Measurements from ENCODE around the gene FKBP5.
"Not testable (repeated sequence)": the region's sequence is repeated elsewhere in the genome, so short reads cannot be mapped to it uniquely, and the experiment has no call there.

The FKBP5 gene

GRCh38 chr6:35707714-35708407 lies 19.1 kb upstream of the FKBP5 start:
- Histone ChIP-seq H3K4ac (ENCODE audit: low read depth, low read length) (no peak overlapping the region), H3K56ac (ENCODE audit: low read length) (no peak overlapping the region), H3K27ac (ENCODE audit: low read depth, low read length) (no peak overlapping the region), H2BK120ac (ENCODE audit: low read depth, low read length) (no peak overlapping the region), H2BK15ac (replicated peaks; ENCODE audit: low read depth) (no peak overlapping the region), H3K79me1 (ENCODE audit: low read length) (no peaks in the 10 kb centered on the region), H3K4me3 (ENCODE audit: low read length) (no peak overlapping the region), H3K9ac (ENCODE audit: low read length) (no peak overlapping the region), H3K18ac (ENCODE audit: low read length) (no peak overlapping the region), H3K23ac (ENCODE audit: low read length) (no peak overlapping the region), H4K5ac (ENCODE audit: low read length) (no peak overlapping the region), H3K27me3 (ENCODE audit: insufficient read depth, low read length, poor library complexity) (no peaks in the 10 kb centered on the region), H3K36me3 (ENCODE audit: control insufficient read depth, insufficient read depth, low read length) (no peaks in the 10 kb centered on the region), H4K8ac (ENCODE audit: low read depth, low read length) (no peak overlapping the region), H2BK5ac (ENCODE audit: low read length) (no peak overlapping the region), H2AK5ac (ENCODE audit: low read length) (no peak overlapping the region), H3K4me2 (ENCODE audit: low read length) (no peak overlapping the region), H3K79me2 (ENCODE audit: control insufficient read depth, insufficient read depth, low read length) (no peaks in the 10 kb centered on the region), H3K4me1 (ENCODE audit: control insufficient read depth, low read depth, low read length) (no peaks in the 10 kb centered on the region)
- WGBS (ENCODE audit: extremely low coverage, insufficient coverage, low lambda C conversion rate), result no CpG with 5 or more reads among the region's 4 CpGs
- no peak for DNase-seq

GRCh38 chr6:35706468-35706867 lies 17.8 kb upstream of the FKBP5 start:
- H2BK5ac ChIP-seq (ENCODE audit: low read length), result no peak overlapping the region
- no peak overlapping the region for H4K5ac ChIP-seq (ENCODE audit: low read length)
- no peak overlapping the region for H3K27ac ChIP-seq (ENCODE audit: low read depth, low read length)
- H3K18ac ChIP-seq (ENCODE audit: low read length), result no peak overlapping the region
- H3K36me3 ChIP-seq (ENCODE audit: control insufficient read depth, insufficient read depth, low read length), result no peaks in the 10 kb centered on the region
- no peak for DNase-seq
- H2BK120ac ChIP-seq (ENCODE audit: low read depth, low read length), result no peak overlapping the region
- no peaks in the 10 kb centered on the region for H3K79me2 ChIP-seq (ENCODE audit: control insufficient read depth, insufficient read depth, low read length)
- H3K79me1 ChIP-seq (ENCODE audit: low read length), result no peaks in the 10 kb centered on the region
- H3K23ac ChIP-seq (ENCODE audit: low read length), result no peak overlapping the region
- no peaks in the 10 kb centered on the region for H3K27me3 ChIP-seq (ENCODE audit: insufficient read depth, low read length, poor library complexity)
- H2BK15ac ChIP-seq (replicated peaks; ENCODE audit: low read depth), result no peak overlapping the region
- no peak overlapping the region for H4K8ac ChIP-seq (ENCODE audit: low read depth, low read length)
- no peak overlapping the region for H3K4ac ChIP-seq (ENCODE audit: low read depth, low read length)
- no peak overlapping the region for H3K4me3 ChIP-seq (ENCODE audit: low read length)
- no peak overlapping the region for H3K9ac ChIP-seq (ENCODE audit: low read length)
- no CpG with 5 or more reads among the region's 3 CpGs for WGBS (ENCODE audit: extremely low coverage, insufficient coverage, low lambda C conversion rate)
- H2AK5ac ChIP-seq (ENCODE audit: low read length), result no peak overlapping the region
- no peak overlapping the region for H3K56ac ChIP-seq (ENCODE audit: low read length)
- H3K4me2 ChIP-seq (ENCODE audit: low read length), result no peak overlapping the region
- H3K4me1 ChIP-seq (ENCODE audit: control insufficient read depth, low read depth, low read length), result no peaks in the 10 kb centered on the region

- Histone ChIP-seq H3K4me3 (ENCODE audit: low read length) (no peak overlapping the region), H3K56ac (ENCODE audit: low read length) (no peak overlapping the region), H3K79me1 (ENCODE audit: low read length) (no peaks in the 10 kb centered on the region), H3K23ac (ENCODE audit: low read length) (no peak overlapping the region), H2AK5ac (ENCODE audit: low read length) (no peak overlapping the region), H3K27me3 (ENCODE audit: insufficient read depth, low read length, poor library complexity) (no peaks in the 10 kb centered on the region), H4K5ac (ENCODE audit: low read length) (no peak overlapping the region), H2BK15ac (replicated peaks; ENCODE audit: low read depth) (no peak overlapping the region), H2BK5ac (ENCODE audit: low read length) (no peak overlapping the region), H3K4me1 (ENCODE audit: control insufficient read depth, low read depth, low read length) (no peaks in the 10 kb centered on the region), H4K8ac (ENCODE audit: low read depth, low read length) (no peak overlapping the region), H3K4ac (ENCODE audit: low read depth, low read length) (no peak overlapping the region), H3K9ac (ENCODE audit: low read length) (no peak overlapping the region), H3K36me3 (ENCODE audit: control insufficient read depth, insufficient read depth, low read length) (no peaks in the 10 kb centered on the region), H3K4me2 (ENCODE audit: low read length) (no peak overlapping the region), H3K27ac (ENCODE audit: low read depth, low read length) (no peak overlapping the region), H3K18ac (ENCODE audit: low read length) (no peak overlapping the region), H3K79me2 (ENCODE audit: control insufficient read depth, insufficient read depth, low read length) (no peaks in the 10 kb centered on the region), H2BK120ac (ENCODE audit: low read depth, low read length) (no peak overlapping the region)
- DNase-seq, result no peak
Measured at GRCh38 chr6:35703554-35703953, 14.8 kb upstream of the FKBP5 start.

- H3K79me2 ChIP-seq (ENCODE audit: control insufficient read depth, insufficient read depth, low read length), result no peaks in the 10 kb centered on the region
- H2BK120ac ChIP-seq (ENCODE audit: low read depth, low read length), result no peak overlapping the region
- H3K27me3 ChIP-seq (ENCODE audit: insufficient read depth, low read length, poor library complexity), result no peaks in the 10 kb centered on the region
- no peaks in the 10 kb centered on the region for H3K4me1 ChIP-seq (ENCODE audit: control insufficient read depth, low read depth, low read length)
- H3K9ac ChIP-seq (ENCODE audit: low read length), result no peak overlapping the region
- H3K4me3 ChIP-seq (ENCODE audit: low read length), result no peak overlapping the region
- H3K79me1 ChIP-seq (ENCODE audit: low read length), result no peaks in the 10 kb centered on the region
- H3K36me3 ChIP-seq (ENCODE audit: control insufficient read depth, insufficient read depth, low read length), result no peaks in the 10 kb centered on the region
- no peak overlapping the region for H3K27ac ChIP-seq (ENCODE audit: low read depth, low read length)
- no peak overlapping the region for H4K5ac ChIP-seq (ENCODE audit: low read length)
- no peak overlapping the region for H2AK5ac ChIP-seq (ENCODE audit: low read length)
- no peak overlapping the region for H4K8ac ChIP-seq (ENCODE audit: low read depth, low read length)
- H2BK15ac ChIP-seq (replicated peaks; ENCODE audit: low read depth), result no peak overlapping the region
- no peak overlapping the region for H3K4me2 ChIP-seq (ENCODE audit: low read length)
- no peak overlapping the region for H3K23ac ChIP-seq (ENCODE audit: low read length)
- no peak overlapping the region for H3K4ac ChIP-seq (ENCODE audit: low read depth, low read length)
- no peak overlapping the region for H2BK5ac ChIP-seq (ENCODE audit: low read length)
- H3K56ac ChIP-seq (ENCODE audit: low read length), result no peak overlapping the region
- no peak overlapping the region for H3K18ac ChIP-seq (ENCODE audit: low read length)
- DNase-seq, result no peak
- no CpG with 5 or more reads among the region's 3 CpGs for WGBS (ENCODE audit: extremely low coverage, insufficient coverage, low lambda C conversion rate)
Measured at GRCh38 chr6:35698858-35699257, 10.1 kb upstream of the FKBP5 start.

- WGBS (ENCODE audit: extremely low coverage, insufficient coverage, low lambda C conversion rate), result no CpG with 5 or more reads among the region's 7 CpGs
- not testable (repeated sequence) for H2BK5ac ChIP-seq (ENCODE audit: low read length); H3K4ac ChIP-seq (ENCODE audit: low read depth, low read length); H3K9ac ChIP-seq (ENCODE audit: low read length); H3K4me1 ChIP-seq (ENCODE audit: control insufficient read depth, low read depth, low read length); H2BK15ac ChIP-seq (replicated peaks; ENCODE audit: low read depth); H3K27me3 ChIP-seq (ENCODE audit: insufficient read depth, low read length, poor library complexity); H3K56ac ChIP-seq (ENCODE audit: low read length); H3K23ac ChIP-seq (ENCODE audit: low read length); H3K79me1 ChIP-seq (ENCODE audit: low read length); H4K5ac ChIP-seq (ENCODE audit: low read length); H3K4me3 ChIP-seq (ENCODE audit: low read length); H3K79me2 ChIP-seq (ENCODE audit: control insufficient read depth, insufficient read depth, low read length); DNase-seq; H4K8ac ChIP-seq (ENCODE audit: low read depth, low read length); H3K27ac ChIP-seq (ENCODE audit: low read depth, low read length); H2BK120ac ChIP-seq (ENCODE audit: low read depth, low read length); H3K18ac ChIP-seq (ENCODE audit: low read length); H2AK5ac ChIP-seq (ENCODE audit: low read length); H3K4me2 ChIP-seq (ENCODE audit: low read length); H3K36me3 ChIP-seq (ENCODE audit: control insufficient read depth, insufficient read depth, low read length)
Measured at GRCh38 chr6:35698430-35698829, 9.7 kb upstream of the FKBP5 start.

GRCh38 chr6:35694462-35694861 lies 5.7 kb upstream of the FKBP5 start:
- Histone ChIP-seq H3K56ac (ENCODE audit: low read length) (no peak overlapping the region), H3K4me3 (ENCODE audit: low read length) (no peak overlapping the region), H3K9ac (ENCODE audit: low read length) (no peak overlapping the region), H2BK15ac (replicated peaks; ENCODE audit: low read depth) (no peak overlapping the region), H3K27me3 (ENCODE audit: insufficient read depth, low read length, poor library complexity) (no peaks in the 10 kb centered on the region), H3K4me2 (ENCODE audit: low read length) (no peak overlapping the region), H3K4me1 (ENCODE audit: control insufficient read depth, low read depth, low read length) (no peaks in the 10 kb centered on the region), H2AK5ac (ENCODE audit: low read length) (no peak overlapping the region), H3K27ac (ENCODE audit: low read depth, low read length) (no peak overlapping the region), H2BK5ac (ENCODE audit: low read length) (no peak overlapping the region), H3K79me1 (ENCODE audit: low read length) (no peaks in the 10 kb centered on the region), H4K5ac (ENCODE audit: low read length) (no peak overlapping the region), H2BK120ac (ENCODE audit: low read depth, low read length) (no peak overlapping the region), H3K4ac (ENCODE audit: low read depth, low read length) (no peak overlapping the region), H3K79me2 (ENCODE audit: control insufficient read depth, insufficient read depth, low read length) (no peaks in the 10 kb centered on the region), H3K23ac (ENCODE audit: low read length) (no peak overlapping the region), H3K36me3 (ENCODE audit: control insufficient read depth, insufficient read depth, low read length) (no peaks in the 10 kb centered on the region), H3K18ac (ENCODE audit: low read length) (no peak overlapping the region), H4K8ac (ENCODE audit: low read depth, low read length) (no peak overlapping the region)
- no CpG with 5 or more reads among the region's 2 CpGs for WGBS (ENCODE audit: extremely low coverage, insufficient coverage, low lambda C conversion rate)
- DNase-seq, result no peak
